Caco-2 (cell line): Measurements from ENCODE around the gene NRXN3. TPM values are rescaled to one million over a fixed set of nuclear protein-coding genes. Genes with fewer than 3 reads are reported as not detected.

ENCODE experiments used
- BruUV-seq: library from RNA; stranded (reverse); fragments of 400-500 nt; replicated peaks from 2 replicates; lab custom pipeline; 2021; lab: Mats Ljungman, UMichigan
- CTCF ChIA-PET: fragments of 300-600 bp; sonication (Branson Sonifier 250); formaldehyde crosslinking; loops from one replicate; lab custom pipeline; 2022; ENCODE audit warnings: antibody characterized with exemption; lab: Charles Lee
- POLR2A ChIA-PET: fragments of 300-600 bp; sonication (Branson Sonifier 250); formaldehyde crosslinking; loops from one replicate; lab custom pipeline; 2022; ENCODE audit warnings: antibody characterized with exemption; lab: Charles Lee
- DNase-seq, 2 experiments: peaks; one replicate each; pipeline versions ENCODE4 v3.0.0 to v3.0.0-alpha.2; 2020 to 2022
- H3K27me3 ChIP-seq: replicated peaks from 2 replicates; pipeline ENCODE4 v1.6.0; 2011; ENCODE audit warnings: low read length; ENCODE audit not compliant: control insufficient read depth, insufficient read depth
- H3K36me3 ChIP-seq: 2 replicates; pipeline ENCODE4 v1.5.1; 2011; ENCODE audit warnings: low read length; ENCODE audit not compliant: control insufficient read depth, insufficient read depth
- H3K4me1 ChIP-seq: fragments of 250-450 bp; sonication (Bioruptor Pico); 2 replicates; pipeline ENCODE4 v1.5.1; 2020; ENCODE audit warnings: mild to moderate bottlenecking
- H3K4me3 ChIP-seq: 2 replicates; pipeline ENCODE4 v1.5.1; 2011; ENCODE audit warnings: low read depth, mild to moderate bottlenecking, control low read depth, low read length
- H3K9me3 ChIP-seq: fragments of 250-450 bp; sonication (Bioruptor Pico); 2 replicates; pipeline ENCODE4 v1.5.1; 2020; ENCODE audit warnings: mild to moderate bottlenecking, moderate library complexity
- H3K27ac Mint-ChIP-seq: one replicate; pipeline ENCODE4 v1.8.0; 2022; ENCODE audit warnings: mixed read lengths; ENCODE audit not compliant: unreplicated experiment
- H3K27me3 Mint-ChIP-seq: one replicate; pipeline ENCODE4 v1.8.0; 2022; ENCODE audit warnings: mixed read lengths; ENCODE audit not compliant: insufficient read depth, unreplicated experiment
- H3K36me3 Mint-ChIP-seq: one replicate; pipeline ENCODE4 v1.8.0; 2022; ENCODE audit warnings: mild to moderate bottlenecking, mixed read lengths; ENCODE audit not compliant: insufficient read depth, unreplicated experiment
- H3K4me1 Mint-ChIP-seq: one replicate; pipeline ENCODE4 v1.8.0; 2022; ENCODE audit warnings: low read depth, mixed read lengths; ENCODE audit not compliant: unreplicated experiment
- H3K4me3 Mint-ChIP-seq: one replicate; pipeline ENCODE4 v1.8.0; 2022; ENCODE audit warnings: mild to moderate bottlenecking, moderate library complexity, mixed read lengths; ENCODE audit not compliant: unreplicated experiment
- H3K9me3 Mint-ChIP-seq: one replicate; pipeline ENCODE4 v1.8.0; 2022; ENCODE audit warnings: mixed read lengths; ENCODE audit not compliant: unreplicated experiment
- intact Hi-C: fragments of 100-400 bp; cut with micrococcal nuclease; formaldehyde crosslinking; loops from one replicate; pipeline ENCODE4 v1.10.0; 2022; ENCODE audit not compliant: unreplicated experiment
- total RNA-seq: library from RNA; stranded (reverse); gene quantifications from 2 replicates; pipeline ENCODE4 v1.2.3, GENCODE V29; 2022
- TF ChIP-seq, protein P1 (sequence below), 2 experiments: fragments of 200-600 bp in 1 of 2; IDR thresholded peaks; 1 replicate in 1 of 2; 2 replicates in 1 of 2; pipeline versions ENCODE4 v1.5.1 to v1.8.0; 2011 to 2022; ENCODE audit warnings: antibody characterized with exemption in 1 of 2, control low read depth in 1 of 2, inconsistent platforms in 1 of 2, low read depth in 1 of 2, low read length in 1 of 2, mild to moderate bottlenecking in 1 of 2, moderate library complexity in 1 of 2; ENCODE audit not compliant: insufficient read depth in 1 of 2, severe bottlenecking in 1 of 2, unreplicated experiment in 1 of 2

The NRXN3 gene
- total RNA-seq, 1 experiment from 2014 or later: 12.4 TPM

- no peaks in the 10 kb centered on the region for H3K4me1 ChIP-seq
- intact Hi-C loops: no loop called here
- Mint-ChIP-seq H3K27me3 (peaks cover 7% of the 10 kb centered on the region), H3K9me3 (no peaks in the 10 kb centered on the region), H3K27ac (no peak overlapping the region), H3K36me3 (no peaks in the 10 kb centered on the region), H3K4me1 (no peaks in the 10 kb centered on the region), H3K4me3 (no peak overlapping the region)
- no peaks in the 10 kb centered on the region; the same call in 1 of the 2 replicates for H3K27me3 ChIP-seq
- H3K9me3 ChIP-seq: no peaks in the 10 kb centered on the region
- TF ChIP-seq, protein P1, sequence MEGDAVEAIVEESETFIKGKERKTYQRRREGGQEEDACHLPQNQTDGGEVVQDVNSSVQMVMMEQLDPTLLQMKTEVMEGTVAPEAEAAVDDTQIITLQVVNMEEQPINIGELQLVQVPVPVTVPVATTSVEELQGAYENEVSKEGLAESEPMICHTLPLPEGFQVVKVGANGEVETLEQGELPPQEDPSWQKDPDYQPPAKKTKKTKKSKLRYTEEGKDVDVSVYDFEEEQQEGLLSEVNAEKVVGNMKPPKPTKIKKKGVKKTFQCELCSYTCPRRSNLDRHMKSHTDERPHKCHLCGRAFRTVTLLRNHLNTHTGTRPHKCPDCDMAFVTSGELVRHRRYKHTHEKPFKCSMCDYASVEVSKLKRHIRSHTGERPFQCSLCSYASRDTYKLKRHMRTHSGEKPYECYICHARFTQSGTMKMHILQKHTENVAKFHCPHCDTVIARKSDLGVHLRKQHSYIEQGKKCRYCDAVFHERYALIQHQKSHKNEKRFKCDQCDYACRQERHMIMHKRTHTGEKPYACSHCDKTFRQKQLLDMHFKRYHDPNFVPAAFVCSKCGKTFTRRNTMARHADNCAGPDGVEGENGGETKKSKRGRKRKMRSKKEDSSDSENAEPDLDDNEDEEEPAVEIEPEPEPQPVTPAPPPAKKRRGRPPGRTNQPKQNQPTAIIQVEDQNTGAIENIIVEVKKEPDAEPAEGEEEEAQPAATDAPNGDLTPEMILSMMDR (IDR thresholded peaks at IDR 0.05; ENCODE audit: insufficient read depth in 1 of 2, low read depth in 1 of 2, low read length in 1 of 2, severe bottlenecking in 1 of 2, unreplicated experiment in 1 of 2): no peak
- no TSS peak for BruUV-seq
- DNase-seq: no peak
- ChIA-PET CTCF (no interaction called here), POLR2A (no interaction called here)
- H3K36me3 ChIP-seq: no peaks in the 10 kb centered on the region
- H3K4me3 ChIP-seq: no peak overlapping the region
Measured at GRCh38 chr14:78340250-78340649, 170.1 kb downstream of the NRXN3 start.

GRCh38 chr14:78341827-78342389 is 171.7 kb downstream of the NRXN3 start:
- TF ChIP-seq, protein P1 (IDR thresholded peaks at IDR 0.05; ENCODE audit: insufficient read depth in 1 of 2, low read depth in 1 of 2, low read length in 1 of 2, severe bottlenecking in 1 of 2, unreplicated experiment in 1 of 2): no peak
- POLR2A ChIA-PET: no interaction called here
- H3K9me3 ChIP-seq: no peaks in the 10 kb centered on the region
- DNase-seq: no peak
- no peaks in the 10 kb centered on the region; the same call in 1 of the 2 replicates for H3K27me3 ChIP-seq
- no peaks in the 10 kb centered on the region for H3K4me1 ChIP-seq
- Mint-ChIP-seq H3K4me3 (no peak overlapping the region), H3K36me3 (no peaks in the 10 kb centered on the region), H3K27me3 (peaks cover 11% of the 10 kb centered on the region), H3K9me3 (no peaks in the 10 kb centered on the region), H3K4me1 (no peaks in the 10 kb centered on the region), H3K27ac (no peak overlapping the region)
- CTCF ChIA-PET: no interaction called here
- no peak overlapping the region for H3K4me3 ChIP-seq
- intact Hi-C loops: no loop called here
- H3K36me3 ChIP-seq: no peaks in the 10 kb centered on the region
- no TSS peak for BruUV-seq

- no peaks in the 10 kb centered on the region for H3K36me3 ChIP-seq
- Mint-ChIP-seq H3K4me1 (no peaks in the 10 kb centered on the region), H3K4me3 (no peak overlapping the region), H3K27me3 (peaks cover 17% of the 10 kb centered on the region), H3K27ac (no peak overlapping the region), H3K36me3 (no peaks in the 10 kb centered on the region), H3K9me3 (no peaks in the 10 kb centered on the region)
- DNase-seq: no peak
- ChIA-PET CTCF (no interaction called here), POLR2A (no interaction called here)
- intact Hi-C loops: no loop called here
- H3K4me1 ChIP-seq: no peaks in the 10 kb centered on the region
- no peaks in the 10 kb centered on the region for H3K9me3 ChIP-seq
- TF ChIP-seq, protein P1 (IDR thresholded peaks at IDR 0.05; ENCODE audit: insufficient read depth in 1 of 2, low read depth in 1 of 2, low read length in 1 of 2, severe bottlenecking in 1 of 2, unreplicated experiment in 1 of 2): no peak
- H3K4me3 ChIP-seq: no peak overlapping the region
- BruUV-seq: no TSS peak
- no peaks in the 10 kb centered on the region; the same call in 1 of the 2 replicates for H3K27me3 ChIP-seq
Measured at GRCh38 chr14:78342879-78343278, 172.7 kb downstream of the NRXN3 start.
